GM04503 (cell line): ENCODE results near the gene GOLT1A.
A peak's percentile ranks its signal among the peaks of the same experiment; 100 is the strongest.

Experiments
- DNase-seq: peaks from one replicate; pipeline ENCODE4 v3.0.0-alpha.2; 2012; ENCODE audit warnings: low read depth

The GOLT1A gene

DNA sequence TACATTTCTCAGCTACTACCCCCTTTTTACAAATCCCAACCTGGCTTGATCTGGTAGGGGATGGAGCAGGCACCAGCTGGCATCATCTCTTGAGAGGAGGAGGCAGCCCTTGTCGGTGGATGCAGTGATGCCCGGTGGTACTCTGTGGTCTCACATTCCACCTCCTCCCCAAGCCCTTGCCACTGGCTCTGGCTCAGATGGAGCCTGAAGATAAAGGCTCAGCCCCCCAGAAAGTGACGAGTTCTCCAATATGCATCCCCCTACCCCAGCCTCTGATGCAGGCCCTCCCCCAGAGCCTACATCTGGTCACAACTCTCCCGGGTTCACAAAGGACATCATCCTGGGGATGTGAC lies 3.8 kb upstream of the GOLT1A start:
- no peak for DNase-seq

GRCh38 chr1:204216880-204217647 lies 3.3 kb upstream of the GOLT1A start:
- no peak for DNase-seq

DNA sequence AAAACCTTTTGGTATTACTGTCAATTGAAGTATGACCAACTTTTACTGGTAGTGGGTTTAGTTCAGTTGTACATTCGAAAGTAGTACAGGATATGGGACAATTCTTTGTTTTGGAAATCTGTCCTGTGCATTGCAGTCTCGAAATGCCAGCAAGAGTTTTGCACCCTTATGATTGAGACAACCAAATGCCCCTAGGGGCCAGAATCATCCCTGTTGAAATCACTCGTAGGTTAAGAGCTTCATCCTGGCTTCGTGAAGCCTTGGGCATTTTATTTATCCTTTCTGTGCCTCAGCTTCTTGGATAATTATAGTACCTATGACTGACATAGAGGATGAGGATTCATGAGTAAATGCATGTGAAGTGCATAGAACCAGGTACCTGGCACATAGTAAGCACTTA lies 2.4 kb upstream of the GOLT1A start:
- no peak for DNase-seq

GRCh38 chr1:204212715-204213114 lies 1.1 kb downstream of the GOLT1A start:
- DNase-seq = no peak

GRCh38 chr1:204211046-204211445 lies 2.7 kb downstream of the GOLT1A start:
- DNase-seq = no peak

- no peak for DNase-seq
Measured at GRCh38 chr1:204207136-204207616, 6.6 kb downstream of the GOLT1A start.

- no peak for DNase-seq
Measured at GRCh38 chr1:204206121-204206520, 7.7 kb downstream of the GOLT1A start.

DNA sequence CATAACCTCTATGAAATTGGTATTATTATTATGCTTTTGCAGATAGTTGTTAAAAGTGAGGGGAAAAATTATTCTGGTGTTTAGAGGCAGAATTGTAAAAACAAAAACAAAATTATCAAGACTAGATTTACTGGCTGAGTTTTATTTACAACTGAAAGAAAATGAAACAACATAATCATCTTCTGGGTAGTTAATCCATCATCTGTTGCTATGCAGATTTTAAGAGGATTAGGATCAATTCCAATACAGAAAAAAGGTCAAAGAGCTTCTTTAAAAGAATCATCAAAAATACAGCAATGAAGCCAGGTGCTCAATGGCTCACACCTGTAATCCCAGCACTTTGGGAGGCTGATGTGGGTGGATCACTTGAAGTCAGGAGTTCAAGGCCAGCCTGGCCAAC lies 8.3 kb downstream of the GOLT1A start:
- DNase-seq = no peak

GRCh38 chr1:204204944-204205343 lies 8.8 kb downstream of the GOLT1A start:
- DNase-seq = no peak

- no peak for DNase-seq
Measured at GRCh38 chr1:204203206-204203767, 10.5 kb downstream of the GOLT1A start.

- no peak for DNase-seq
Measured at GRCh38 chr1:204202481-204202880, 11.3 kb downstream of the GOLT1A start.

DNA sequence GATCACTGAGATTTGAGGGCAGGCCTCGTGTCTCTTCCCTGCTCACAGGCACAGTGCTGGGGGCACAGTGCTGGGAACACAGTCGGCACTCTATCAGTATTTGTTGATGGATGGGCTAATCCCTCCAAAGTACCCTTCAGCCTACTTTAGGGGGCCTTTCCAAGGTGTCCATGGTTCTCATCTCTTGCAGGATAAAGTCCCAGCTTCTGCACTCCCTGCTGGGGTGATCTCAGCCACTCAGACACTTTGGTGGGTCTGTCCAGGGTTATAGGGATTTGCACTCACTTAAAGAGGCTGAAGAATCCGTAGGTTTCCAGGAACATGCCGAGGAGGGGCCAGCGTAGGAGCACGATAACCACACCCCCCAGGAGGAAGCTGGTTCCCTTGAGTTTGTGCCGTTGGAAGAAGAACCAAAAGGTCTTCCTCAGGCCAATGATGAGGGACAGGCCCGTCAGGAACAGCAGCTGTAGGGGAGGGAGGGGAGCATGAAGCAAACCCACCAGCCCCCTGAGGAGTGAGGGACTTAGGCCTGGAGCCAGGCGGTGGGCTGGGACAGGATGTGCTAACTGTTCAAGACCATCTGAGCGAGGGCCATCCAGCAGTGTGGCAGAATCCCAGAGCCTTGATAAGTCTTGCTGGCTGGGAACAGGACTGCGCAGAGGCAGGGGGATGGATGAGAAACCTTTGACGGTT lies 12.3 kb downstream of the GOLT1A start:
- no peak for DNase-seq

GRCh38 chr1:204199579-204199978 lies 14.2 kb downstream of the GOLT1A start:
- no peak for DNase-seq

- DNase-seq = peak; percentile 34
Measured at GRCh38 chr1:204198348-204199340, 15.1 kb downstream of the GOLT1A start.

DNA sequence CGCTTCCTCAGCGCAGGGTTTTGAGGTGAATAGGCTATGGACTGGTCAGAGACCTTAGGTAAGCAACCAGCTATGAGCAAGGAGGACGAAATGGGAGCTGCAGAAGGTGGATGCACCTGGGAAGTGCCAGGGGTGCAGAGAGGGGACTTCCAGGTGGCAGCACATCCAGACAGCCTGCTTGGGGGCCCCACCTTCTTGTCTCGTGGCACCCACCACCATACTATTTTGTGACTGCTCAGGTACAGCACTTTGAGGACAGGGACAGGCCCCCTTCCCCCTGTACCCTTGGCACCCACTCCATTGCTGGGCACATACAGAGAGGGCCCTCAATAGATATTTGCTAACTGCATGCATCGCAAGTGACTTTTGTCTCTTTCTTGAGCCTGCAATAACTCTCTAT lies 16.7 kb downstream of the GOLT1A start:
- DNase-seq = no peak

- no peak for DNase-seq
Measured at GRCh38 chr1:204196068-204196795, 17.6 kb downstream of the GOLT1A start, which contains the start of gene KISS1. Gene KISS1, minus strand, starts transcription at chr1:204196491. Its CDS starts 3,615 bp downstream, at chr1:204192876.

GRCh38 chr1:204194771-204195170 lies 19.0 kb downstream of the GOLT1A start:
- no peak for DNase-seq

DNA sequence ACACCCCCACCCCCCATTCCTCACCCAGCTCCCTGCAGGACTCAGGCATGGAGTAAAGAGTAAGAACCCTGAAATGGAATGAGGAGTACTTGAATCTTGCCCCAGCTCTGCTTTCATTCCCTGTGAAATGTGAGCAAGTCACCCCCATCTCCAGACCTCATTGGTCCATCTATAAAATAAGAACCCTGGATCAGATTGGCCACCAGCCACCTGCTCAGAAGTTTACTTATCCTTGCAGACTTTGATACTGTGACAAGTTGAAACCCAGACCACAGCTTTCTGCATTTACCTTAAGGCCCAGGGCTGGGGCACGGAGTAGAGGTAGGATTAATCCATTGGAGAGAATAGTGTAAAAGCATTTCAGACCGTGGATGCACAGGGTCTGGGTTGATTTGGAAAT lies 19.7 kb downstream of the GOLT1A start:
- no peak for DNase-seq

DNA sequence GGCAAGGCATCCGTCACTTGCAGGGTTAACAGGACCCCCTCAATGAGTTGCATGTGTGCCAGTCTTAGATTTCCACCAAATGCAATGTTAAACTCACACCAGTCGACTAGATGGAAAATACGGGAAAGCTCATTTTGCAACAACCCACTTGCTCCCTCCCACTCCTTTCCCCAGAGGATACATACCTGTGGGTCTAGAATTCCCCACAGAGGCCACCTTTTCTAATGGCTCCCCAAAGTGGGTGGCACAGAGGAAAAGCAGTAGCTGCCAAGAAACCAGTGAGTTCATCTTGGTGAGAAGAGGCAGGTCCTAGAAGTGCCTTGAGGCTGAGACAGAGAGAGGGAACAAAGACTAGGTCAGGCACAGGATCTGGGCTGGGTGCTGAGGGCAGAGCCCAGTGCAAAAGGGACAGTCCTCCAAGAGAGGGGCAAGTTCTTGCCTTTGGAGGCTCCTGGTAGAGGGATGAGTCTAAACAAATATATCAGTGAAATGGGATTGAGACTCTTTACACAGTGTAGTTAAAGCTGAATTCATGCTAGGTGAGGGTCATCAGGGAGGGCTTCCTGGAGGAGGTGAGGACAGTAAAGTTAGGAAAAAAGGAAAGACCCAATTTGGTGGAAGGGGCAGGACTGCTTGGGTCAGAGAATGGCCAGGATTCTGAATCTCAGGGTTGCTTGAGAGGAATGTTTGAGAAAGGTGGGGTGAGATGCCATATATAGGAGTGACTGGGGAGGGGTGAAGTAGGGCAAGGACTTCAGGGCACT lies 21.0 kb downstream of the GOLT1A start:
- no peak for DNase-seq

- DNase-seq = no peak
Measured at GRCh38 chr1:204192046-204192445, 21.7 kb downstream of the GOLT1A start.
